ENCODE data around the gene LANCL1.
A peak's percentile ranks its signal among the peaks of the same experiment; 100 is the strongest.
"Not testable (repeated sequence)": the region's sequence is repeated elsewhere in the genome, so short reads cannot be mapped to it uniquely, and the experiment has no call there.

Gene LANCL1

DNA sequence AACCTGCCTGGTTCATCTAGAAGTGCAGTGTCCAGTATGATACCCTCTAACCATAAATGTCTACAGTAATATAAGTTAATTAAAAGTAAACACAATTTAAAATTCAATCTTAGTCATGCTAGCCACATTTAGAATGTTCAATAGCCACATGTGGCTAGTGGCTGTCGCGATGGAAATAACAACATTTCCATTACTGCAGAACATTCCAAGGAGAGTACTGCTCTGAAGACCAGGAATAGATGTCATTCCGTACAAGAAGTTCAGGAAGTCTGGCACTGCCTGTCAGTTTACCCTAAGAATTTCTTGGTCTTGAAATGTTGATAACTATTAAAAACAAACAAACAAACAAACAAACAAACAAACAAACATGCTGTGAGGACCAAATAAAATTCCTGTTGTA, 17.2 kb downstream of the LANCL1 start:
- no peak for DNase-seq

DNA sequence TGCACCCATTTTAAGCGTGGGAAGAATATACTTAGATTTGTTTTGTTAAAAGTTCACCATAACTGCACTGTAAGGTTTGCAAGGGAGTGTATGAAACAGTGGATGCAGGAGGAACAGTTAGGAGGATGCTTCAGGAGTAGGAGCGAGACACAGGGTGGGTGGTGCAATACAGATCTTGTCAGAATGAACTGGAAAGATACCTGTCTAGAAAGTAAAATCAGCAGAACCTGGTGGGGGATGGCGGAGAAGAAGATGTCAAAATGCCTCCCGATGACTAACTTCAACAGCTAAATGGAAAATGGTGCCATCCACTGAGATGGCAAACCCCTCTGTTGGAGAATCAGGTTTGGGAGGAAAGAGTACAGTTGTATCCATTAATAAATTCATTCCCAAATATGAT, 18.2 kb downstream of the LANCL1 start:
- no peak for DNase-seq

DNA sequence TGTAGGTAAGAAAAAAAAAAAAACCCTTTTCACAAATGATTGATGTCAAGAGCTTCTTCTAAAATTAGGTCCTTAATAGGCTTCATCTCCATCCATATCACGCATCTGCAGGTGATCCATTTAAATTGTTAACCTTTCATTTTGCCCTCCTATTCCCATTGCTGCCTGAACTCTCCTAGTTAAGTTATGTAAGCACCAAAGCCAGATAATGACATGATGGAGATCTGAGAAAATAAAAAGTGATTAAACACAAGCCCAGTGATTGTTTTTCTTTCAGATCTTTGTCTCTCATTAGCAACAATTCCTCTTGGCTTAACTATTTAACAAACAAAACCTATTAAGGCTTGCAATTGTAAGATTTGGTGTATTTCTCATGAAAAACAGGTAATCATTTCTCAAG, 20.0 kb downstream of the LANCL1 start:
- no peak for DNase-seq

DNA sequence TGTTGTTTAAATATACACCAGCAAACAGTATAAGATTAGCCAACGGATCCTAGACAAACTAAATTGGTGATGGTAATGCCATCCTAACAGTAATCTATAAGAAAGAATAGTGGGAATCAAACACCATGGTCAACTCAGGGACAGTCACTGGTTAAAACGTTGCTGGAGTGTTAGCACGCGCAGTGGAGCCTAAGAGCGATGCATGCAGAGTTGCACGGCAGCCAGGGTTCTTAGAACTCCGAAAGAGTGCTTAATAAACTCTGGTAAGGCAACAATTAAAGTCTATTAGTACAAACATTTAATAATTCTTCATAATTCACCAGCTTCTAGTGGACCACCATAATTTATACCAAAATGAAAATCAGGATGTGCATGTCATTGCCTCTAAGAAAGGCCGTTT, 22.2 kb downstream of the LANCL1 start:
- no peak for DNase-seq

DNA sequence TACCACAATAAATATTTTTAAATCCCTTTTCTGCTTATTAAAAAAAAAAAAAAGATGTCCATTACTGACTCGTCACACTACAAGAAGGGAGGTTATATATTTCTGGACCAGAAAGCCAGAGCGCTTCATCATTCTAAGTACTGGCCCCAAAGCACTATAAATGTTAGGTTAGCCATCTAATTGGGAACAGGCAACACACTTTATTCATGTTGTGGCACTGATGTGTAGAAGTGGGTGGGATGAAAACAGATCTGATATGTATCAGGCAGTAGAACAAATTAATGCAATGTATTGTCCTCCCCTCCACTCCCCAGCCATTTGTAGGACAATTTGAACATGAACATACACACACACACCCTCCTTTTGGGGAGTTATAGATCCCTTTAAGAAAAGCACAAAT, 24.4 kb downstream of the LANCL1 start:
- DNase-seq = no peak

DNA sequence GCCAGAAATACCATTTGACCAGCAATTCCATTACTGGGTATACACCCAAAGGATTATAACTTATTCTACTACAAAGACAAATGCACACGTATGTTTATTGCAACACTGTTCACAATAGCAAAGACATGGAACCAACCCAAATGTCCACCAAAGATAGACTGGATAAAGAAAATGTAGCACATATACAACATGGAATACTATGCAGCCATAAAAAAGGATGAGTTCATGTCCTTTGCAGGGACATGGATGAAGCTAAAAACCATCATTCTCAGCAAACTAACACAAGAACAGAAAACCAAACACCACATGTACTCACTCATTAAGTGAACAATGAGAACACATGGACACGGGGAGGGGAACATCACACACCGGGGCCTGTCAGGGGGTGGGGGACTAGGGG, 25.6 kb downstream of the LANCL1 start:
- not testable (repeated sequence) for DNase-seq

DNA sequence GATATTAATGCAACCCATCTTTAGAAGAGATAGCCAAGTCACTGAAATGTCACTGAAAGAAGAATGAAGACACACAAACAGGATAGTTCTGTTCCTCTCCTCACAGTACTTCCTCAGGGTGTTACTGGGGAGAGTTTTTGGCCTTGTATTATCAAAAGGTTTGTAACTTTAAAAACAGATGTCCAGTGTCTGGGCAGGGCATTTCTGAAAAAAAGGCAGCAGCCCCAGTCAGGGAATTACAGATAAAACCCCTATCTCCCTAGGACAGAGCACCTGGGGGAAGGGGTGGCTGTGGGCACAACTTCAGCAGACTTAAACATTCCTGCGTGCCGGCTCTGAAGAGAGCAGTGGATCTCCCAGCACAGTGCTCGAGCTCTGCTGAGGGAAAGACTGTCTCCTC, 30.8 kb downstream of the LANCL1 start:
- no peak for DNase-seq

DNA sequence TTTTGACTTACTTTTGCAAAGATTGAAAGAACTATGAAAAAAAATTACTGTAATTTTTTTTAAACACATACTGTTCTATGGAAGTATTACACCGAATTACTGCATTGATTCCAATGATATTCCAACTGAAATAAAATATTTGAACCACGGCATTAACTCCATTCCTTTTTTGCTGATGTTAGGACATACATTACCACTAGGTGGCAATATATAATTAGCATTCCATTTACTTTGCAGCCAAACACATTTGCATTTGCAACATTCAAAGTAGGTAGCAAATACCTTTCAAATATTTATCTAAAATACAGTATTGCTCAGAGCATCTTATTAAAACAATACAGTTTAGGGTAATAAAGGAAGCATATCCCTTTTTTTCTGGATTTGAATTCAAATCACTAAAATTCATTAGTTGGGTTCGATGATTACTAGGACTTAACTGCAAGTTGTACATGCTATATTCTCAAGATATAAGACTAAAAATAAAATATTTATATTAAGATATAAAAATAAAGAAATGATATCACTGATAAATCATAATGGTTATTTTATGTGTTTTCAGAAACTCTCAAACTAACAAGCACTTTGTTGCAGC, 31.3 kb downstream of the LANCL1 start:
- peak; percentile 46 to 51 for DNase-seq

DNA sequence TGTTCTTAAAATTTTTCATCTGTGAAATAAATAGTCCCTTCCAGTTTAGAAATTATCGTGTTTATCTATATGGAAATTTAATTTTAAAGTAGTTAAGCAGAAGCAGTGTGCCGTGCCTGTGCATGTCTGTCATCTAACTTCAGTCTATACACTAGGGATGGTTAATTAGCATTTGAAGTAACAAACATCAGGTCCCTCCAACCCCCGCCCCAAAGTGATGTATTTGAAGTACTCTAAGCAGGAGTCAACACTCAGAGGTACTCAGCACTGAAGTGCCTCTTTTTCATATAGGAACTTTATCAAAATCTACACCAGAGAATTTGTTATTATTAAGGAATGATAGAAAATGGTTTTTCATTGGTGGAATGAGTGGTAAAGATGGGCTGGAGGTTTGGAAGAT, 33.0 kb downstream of the LANCL1 start:
- no peak for DNase-seq

DNA sequence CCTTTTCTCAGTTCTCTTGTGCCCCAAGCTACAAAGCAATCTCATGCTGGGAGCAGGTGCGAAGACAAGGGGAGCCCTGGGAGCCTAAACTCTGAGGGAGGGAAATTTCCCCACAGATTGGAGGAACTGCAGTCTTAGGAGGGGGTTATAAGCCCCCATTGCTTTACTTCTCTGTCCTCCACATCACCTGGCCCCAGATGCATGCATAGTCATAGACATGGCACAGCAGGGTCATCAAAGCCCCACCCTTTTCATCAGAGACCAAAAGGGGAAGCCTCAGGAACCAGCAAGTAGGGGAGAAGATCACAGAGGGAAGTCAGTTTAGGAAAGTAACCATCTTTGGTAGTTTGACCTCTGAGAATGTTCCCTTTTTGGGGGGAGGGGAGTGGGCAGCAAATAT, 33.7 kb downstream of the LANCL1 start:
- DNase-seq = no peak

DNA sequence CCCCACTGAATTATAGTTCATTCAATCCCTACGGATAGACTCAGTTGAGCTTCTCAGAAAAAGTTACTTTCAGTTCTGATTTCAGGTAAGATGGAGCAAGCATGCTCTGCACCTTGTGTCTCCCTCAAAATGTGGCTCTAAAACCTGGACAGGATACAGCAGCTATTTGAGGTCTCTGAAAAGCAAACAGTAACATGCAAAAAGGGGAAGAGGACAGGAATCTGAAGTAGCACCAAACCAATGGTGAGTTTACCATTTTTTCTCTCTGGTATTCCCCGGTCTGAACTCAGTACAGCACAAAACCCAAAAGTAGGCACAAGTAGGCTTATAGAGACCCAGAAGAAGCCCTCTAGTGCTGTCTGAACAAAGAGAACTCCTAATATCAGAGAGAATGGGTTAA, 34.1 kb downstream of the LANCL1 start:
- DNase-seq = no peak

DNA sequence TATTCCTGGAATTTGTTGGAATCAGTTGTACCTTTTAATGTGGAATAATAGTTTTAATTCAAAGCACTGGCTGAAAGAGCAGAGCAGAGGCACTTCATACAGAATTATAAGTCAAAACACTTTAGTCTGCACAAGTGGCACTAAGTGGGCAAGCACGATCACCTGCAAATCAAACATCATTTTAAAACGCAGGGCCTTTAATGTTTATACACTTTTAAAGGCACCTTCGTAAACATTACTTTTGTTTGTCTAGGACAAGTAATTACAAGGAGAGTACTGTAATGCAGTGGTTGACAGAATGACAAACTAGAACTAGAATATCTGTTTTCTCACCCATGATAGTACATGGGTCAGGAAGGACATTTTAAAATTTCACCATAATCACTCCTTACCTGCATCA, 36.4 kb downstream of the LANCL1 start:
- no peak for DNase-seq

DNA sequence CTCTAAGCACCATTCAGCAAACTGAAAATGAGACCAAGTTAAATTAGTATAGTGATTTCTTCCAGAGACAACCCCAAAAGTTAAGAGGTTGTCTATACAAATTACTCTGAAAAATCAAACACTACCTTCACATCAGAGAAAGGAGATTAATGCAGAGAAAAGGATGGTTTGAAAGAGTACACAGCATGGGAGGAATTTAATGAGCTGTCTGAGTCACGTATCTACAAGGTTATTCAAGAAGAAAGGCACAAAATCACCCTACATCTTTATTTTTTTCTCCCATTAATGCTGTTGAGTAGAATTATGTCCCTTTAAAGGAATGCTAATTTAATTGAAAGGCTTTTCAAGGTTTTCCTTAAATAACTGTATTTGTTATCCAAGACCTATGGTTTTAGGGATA, 41.1 kb downstream of the LANCL1 start:
- no peak for DNase-seq

DNA sequence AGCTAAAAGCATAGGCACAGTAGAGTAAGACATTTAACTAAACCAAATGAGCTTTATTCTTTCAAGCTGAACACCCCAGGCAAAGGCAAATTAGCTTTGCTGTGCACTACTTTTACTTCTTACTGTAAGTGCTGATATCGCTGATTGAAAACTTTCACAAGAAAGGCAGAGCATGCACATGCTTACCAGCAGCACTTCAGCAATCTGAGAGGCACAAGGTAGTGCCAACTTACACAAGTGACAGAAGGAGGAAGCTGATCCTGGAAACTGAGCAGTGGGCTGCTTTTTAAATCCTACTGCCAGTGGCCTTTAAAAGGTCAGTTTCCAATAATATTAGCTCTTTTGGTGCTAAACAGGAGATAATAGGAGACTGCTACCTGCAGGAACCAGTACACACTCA, 43.9 kb downstream of the LANCL1 start:
- DNase-seq = no peak

DNA sequence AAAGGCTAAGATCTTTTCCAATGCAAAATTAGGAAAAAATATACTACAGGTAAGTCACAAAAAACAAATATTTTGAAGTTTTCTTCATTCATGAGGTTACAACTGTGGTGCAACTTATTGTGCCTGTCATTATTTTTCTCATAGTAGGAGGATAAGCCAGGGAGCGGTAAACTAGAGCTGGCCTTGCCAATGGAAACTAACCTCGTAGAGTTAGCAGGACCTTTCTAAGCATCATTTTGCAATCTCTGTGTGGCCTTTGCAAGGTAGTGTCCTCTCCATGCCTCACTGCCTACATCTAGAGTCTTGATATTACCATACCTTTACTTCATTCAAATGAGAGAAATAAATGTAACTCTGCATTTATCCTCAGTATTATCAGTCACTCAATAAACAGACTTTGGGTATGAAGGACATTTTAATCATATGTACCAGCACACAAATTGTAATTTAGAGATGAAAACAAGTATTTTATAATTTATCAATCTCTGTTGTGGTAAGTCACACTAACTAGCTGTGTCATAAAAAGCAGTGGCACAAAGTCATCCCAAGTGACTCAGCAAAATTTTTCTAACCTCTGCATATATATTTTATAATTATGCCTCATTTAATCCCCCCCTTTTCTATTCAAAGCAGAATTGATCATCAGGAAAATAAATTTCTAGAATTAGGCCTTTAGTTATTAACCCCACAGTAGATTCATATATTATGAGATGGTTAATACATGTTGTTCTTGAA, 47.0 kb downstream of the LANCL1 start:
- DNase-seq = no peak

DNA sequence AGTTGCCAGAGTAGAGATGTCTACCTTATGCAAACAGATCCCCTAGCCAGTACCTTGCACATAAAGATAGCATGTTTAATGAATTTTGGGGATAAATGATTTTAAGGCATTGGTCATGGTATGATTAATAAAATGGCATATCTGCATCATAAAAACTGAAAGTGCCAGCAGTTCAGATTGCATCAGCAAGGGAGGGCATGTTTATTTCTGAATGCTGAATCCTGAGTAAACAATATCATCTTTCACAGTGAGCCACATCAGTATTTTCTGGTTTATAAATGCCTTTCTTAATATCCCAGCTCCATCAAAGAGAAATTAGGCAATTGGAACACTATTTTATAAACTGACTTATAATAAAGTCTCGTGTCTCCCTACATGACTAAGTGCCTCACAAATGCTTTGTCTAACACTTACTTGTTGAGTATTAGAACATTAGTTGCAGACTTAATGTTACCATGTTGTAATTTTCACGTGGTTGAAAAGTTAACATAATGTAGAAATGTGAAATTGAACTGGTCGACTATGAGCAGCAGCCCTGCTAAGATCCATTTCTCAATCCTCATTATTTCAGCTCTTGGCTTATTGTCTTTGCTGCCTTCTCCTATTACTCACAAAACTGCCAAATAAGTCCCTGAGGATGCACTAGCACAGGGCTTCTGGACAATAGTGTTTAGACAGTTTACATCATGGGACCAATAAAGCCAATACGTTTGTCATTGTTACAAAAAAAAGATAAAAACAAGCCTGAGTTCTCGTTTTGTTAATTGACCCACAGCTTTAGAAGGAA, 48.0 kb downstream of the LANCL1 start:
- no peak for DNase-seq

DNA sequence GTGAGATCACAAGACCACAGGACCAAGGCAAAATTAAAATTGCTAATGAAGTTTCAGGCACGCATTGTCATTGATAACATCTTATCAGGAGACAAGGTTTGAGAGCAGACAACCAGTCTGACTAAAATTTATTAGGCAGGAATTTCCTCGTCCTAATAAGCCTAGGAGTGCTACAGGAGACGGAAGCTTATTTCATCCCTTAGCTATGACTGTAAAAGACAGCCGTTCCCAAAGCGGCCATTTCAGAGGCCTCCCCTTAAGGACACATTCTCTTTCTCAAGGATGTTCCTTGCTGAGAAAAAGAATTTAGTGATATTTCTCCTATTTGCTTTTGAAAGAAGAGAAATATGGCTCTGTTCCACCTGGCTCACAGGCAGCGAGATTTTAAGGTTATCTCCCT, 49.2 kb downstream of the LANCL1 start:
- not testable (repeated sequence) for DNase-seq

DNA sequence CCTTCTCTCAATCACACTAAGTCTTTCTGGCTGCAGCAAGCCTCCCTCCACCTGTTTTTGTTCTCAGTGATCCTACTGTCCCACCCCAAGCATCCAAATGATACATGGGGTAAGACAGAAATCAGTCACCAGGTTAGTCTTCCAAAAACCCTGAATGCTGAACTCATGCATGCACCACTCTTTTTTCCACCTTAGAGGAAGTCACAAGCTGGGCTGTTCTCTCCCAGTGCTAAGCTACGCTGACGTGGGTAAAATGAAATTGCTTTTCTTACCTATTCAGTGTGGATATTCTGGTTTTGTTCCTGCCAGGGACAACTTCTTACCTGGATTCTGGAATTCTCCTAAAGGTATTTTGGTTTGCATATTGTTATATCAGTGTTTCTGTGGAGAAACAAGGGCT, 54.2 kb downstream of the LANCL1 start:
- DNase-seq = no peak

DNA sequence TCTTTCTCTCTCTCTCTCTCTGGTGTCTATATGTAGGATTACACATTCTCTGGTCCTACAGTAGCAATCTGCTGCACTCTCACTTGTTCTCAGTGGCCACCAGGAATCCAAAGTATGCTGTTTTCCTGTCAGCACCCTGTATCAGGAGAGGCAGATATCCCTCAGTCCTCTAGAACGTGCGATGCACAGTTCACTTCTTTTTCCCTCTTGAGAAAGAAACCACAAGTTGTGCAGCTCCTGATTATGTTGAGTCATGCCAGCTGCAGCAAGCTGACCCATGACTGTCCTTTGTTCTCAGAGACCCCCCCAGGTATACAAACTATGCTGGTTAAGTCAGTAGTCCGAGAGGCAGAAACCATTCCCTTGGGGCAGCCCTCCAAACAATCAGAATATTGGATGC, 54.6 kb downstream of the LANCL1 start:
- peak; percentile 4 to 16 for DNase-seq

DNA sequence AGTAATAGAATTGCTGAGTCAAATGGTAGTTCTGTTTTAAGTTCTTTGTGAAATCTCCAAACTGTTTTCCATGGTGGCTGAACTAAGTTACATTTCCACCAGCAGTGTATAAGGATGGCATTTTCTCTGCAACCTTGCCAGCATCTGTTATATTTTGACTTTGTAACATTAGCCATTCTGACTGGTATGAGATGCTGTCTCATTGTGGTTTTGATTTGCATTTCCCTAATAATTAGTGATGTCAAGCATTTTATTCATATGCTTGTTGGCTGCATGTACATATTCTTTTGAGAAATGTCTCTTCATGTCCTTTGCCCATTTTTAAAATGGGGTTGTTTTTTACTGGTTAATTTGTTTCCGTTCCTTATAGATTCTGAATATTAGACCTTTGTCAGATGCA, 63.9 kb downstream of the LANCL1 start:
- no peak for DNase-seq

DNA sequence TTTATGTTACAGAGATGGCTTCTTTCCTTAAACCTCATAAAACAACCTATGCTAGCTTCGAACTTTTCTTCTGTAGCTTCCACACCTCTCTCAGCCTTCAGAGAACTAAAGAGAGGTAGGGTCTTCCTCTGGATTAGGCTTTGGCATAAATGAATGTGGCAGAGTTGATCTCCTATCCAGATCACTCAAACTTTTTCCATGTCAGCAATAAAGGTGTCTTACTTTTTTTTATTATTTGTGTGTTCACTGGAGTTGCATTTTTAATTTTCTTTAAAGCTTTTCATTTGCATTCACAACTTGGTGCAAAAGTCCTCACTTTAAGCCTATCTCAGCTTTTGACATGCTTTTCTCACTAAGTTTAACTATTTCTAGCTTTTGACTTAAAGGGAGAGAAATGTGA, 66.0 kb downstream of the LANCL1 start:
- DNase-seq = no peak

DNA sequence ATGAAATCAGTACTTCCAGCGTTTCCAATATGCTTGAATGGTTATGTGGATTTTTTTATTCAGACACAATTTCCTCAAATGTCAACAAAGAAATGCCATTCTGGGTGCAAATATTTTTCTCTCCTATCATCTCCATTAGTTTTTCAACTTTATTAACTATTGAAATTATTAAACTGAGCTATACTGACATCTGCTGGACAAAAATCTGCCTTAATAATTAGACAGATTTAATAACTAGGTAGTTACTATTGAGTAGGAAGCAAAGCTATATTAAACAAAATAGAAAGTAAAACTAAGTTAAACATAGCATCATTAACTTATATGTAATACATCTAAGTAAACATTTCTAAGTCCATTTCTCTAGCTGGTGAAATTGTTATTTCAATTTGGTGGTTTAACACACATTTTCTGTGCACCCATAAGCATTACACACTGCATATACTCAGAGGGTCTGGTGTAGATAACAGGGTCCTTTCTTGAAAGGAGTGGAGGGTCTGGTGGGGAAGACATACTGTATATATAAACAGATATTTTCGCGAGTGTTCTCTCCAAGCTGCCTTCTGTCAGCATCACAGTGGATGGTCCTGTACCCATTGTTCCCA, 77.0 kb downstream of the LANCL1 start:
- peak; percentile 7 to 30 for DNase-seq

DNA sequence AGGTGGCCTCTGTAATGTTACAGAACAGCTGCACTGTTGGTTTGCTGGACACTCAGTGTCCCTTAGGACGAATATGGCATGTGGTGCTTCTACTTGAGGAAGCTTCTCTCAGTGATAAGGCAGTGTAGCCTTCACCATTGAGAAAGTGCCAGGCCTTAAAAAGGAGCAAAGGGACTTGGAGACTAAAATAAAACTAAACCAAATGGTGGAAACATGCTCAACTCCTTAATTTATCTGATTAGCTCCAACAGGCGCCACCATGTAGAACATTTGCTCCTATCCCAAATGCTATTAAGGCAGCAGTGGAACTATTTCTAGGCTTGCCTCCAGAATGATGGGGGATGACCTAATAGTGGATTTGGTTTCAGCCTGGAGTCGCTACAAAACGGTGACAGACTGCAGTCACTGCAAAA, 84.1 kb downstream of the LANCL1 start:
- no peak for DNase-seq

DNA sequence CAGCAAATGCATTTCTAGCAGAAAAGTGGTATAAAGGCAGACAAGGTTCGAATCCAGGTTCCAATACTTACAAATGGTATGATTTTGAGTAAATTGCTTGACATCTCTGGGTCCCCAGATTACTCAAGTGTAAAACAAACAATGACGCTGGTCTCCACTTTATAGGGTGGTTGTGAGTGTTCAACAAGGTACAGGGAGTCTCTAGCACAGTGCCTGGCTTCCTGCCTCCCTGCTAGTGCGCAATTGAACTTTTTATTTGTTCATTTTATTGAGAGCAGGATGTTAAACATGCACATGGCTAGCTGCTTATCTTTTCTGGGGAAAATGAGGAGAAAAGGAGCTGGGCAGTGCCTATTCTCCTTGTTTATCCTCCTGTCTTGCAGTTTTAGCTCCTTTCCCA, 86.7 kb downstream of the LANCL1 start:
- DNase-seq = no peak
